ENCODE results near the gene TESK1. TPM values are rescaled to one million over a fixed set of nuclear protein-coding genes. Genes with fewer than 3 reads are reported as not detected.
A peak's percentile ranks its signal among the peaks of the same experiment; 100 is the strongest.
"Not testable (repeated sequence)": the region's sequence is repeated elsewhere in the genome, so short reads cannot be mapped to it uniquely, and the experiment has no call there.

TESK1 gene
- total RNA-seq, 1 donor from 2014 or later = 29.7 TPM

DNA sequence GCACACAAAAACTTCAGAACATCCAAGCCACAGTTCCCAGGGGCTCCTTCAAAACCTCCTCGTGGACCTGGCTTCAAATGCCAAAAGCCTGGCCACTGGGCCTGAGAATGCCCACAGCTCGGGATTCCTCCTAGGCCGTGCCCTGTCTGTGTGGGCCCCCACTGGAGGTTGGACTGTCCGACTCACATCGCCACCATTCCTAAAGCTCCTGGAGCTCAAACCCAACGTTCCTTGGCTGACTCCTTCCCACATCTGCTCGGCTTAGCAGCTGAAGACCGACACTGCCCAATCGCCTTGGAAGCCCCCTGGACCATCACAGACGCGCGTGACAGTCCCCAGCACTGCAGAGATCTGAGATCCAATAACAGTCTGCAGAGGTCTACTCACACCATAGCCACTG is 38.0 kb downstream of the TESK1 start:
- TF ChIP-seq POLR2AphosphoS5 (IDR thresholded peaks at IDR 0.05; ENCODE audit: insufficient read depth in 1 of 2, low read depth in 1 of 2) (no peak), POLR2A (IDR thresholded peaks at IDR 0.05) (no peak)
- TF ChIP-seq, protein P1, sequence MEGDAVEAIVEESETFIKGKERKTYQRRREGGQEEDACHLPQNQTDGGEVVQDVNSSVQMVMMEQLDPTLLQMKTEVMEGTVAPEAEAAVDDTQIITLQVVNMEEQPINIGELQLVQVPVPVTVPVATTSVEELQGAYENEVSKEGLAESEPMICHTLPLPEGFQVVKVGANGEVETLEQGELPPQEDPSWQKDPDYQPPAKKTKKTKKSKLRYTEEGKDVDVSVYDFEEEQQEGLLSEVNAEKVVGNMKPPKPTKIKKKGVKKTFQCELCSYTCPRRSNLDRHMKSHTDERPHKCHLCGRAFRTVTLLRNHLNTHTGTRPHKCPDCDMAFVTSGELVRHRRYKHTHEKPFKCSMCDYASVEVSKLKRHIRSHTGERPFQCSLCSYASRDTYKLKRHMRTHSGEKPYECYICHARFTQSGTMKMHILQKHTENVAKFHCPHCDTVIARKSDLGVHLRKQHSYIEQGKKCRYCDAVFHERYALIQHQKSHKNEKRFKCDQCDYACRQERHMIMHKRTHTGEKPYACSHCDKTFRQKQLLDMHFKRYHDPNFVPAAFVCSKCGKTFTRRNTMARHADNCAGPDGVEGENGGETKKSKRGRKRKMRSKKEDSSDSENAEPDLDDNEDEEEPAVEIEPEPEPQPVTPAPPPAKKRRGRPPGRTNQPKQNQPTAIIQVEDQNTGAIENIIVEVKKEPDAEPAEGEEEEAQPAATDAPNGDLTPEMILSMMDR (IDR thresholded peaks at IDR 0.05) = no peak
- Histone ChIP-seq H3K27ac (no peak overlapping the region), H3K4me1 (peaks cover 16% of the 10 kb centered on the region), H3K27me3 (no peaks in the 10 kb centered on the region), H3K9me3 (no peaks in the 10 kb centered on the region), H3K4me3 (no peak overlapping the region), H3K36me3 (no peaks in the 10 kb centered on the region)
- intact Hi-C loops (cut with DNase I) = no loop called here
- DNase-seq (ENCODE audit: extremely low spot score in 2 of 2) = no peak

DNA sequence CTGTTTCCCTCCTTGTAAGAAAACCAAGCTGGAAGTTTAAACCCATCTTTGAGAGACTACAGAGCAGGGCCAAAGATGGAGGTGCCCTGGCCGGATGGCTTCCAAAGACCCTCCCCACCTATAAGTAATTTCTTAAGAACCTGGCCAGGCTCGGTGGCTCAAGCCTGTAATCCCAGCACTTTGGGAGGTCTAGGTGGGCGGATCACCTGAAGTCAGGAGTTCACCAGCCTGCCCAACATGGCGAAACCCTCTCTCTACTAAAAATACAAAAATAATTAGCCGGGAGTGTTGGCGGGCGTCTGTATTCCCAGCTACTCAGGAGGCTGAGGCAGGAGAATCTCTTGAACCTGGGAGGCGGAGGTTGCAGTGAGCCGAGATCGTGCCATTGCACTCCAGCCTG is 40.7 kb downstream of the TESK1 start:
- peaks cover 26% of the 10 kb centered on the region for H3K4me1 ChIP-seq
- DNase-seq (ENCODE audit: extremely low spot score in 2 of 2); H3K36me3 ChIP-seq; H3K9me3 ChIP-seq; H3K27me3 ChIP-seq: not testable (repeated sequence)
- intact Hi-C loops (cut with DNase I) = loop anchor here (1.0 kb wide), 1 partner anchor 83 kb away; no protein-coding TSS in a partner anchor
- peak overlapping the region; percentile 48 to 60 for H3K4me3 ChIP-seq
- H3K27ac ChIP-seq = peak overlapping the region; percentile 93

DNA sequence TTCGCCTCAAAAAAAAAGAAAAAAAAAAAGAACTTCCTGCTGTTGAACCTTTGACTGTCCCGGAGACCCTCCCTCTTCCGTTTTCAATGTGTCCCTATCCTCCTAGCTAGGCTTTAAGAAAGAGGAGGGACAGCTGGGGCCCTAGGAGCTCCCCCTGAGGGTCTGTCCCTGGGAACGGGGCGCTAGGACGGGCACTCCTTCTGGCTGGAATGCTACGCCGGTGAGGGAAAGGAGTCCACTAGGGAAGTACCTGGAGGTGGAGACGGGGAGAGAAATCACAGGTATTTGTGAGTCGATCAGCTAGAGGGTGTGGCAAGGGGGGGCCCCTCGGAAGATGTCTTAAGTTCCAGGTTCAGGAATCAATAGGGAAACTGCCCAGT is 41.1 kb downstream of the TESK1 start:
- no peaks in the 10 kb centered on the region for H3K27me3 ChIP-seq
- no peaks in the 10 kb centered on the region for H3K9me3 ChIP-seq
- H3K4me3 ChIP-seq = peak overlapping the region; percentile 48 to 60
- no peak for DNase-seq (ENCODE audit: extremely low spot score in 2 of 2)
- peaks cover 26% of the 10 kb centered on the region for H3K4me1 ChIP-seq
- no peak for TF ChIP-seq POLR2A (IDR thresholded peaks at IDR 0.05)
- no peak for TF ChIP-seq POLR2AphosphoS5 (IDR thresholded peaks at IDR 0.05; ENCODE audit: insufficient read depth in 1 of 2, low read depth in 1 of 2)
- TF ChIP-seq, protein P1 (IDR thresholded peaks at IDR 0.05) = no peak
- peak overlapping the region; percentile 93 for H3K27ac ChIP-seq
- intact Hi-C loops (cut with DNase I) = loop anchor here (1.0 kb wide), 1 partner anchor 82 kb away; no protein-coding TSS in a partner anchor
- H3K36me3 ChIP-seq = no peaks in the 10 kb centered on the region

DNA sequence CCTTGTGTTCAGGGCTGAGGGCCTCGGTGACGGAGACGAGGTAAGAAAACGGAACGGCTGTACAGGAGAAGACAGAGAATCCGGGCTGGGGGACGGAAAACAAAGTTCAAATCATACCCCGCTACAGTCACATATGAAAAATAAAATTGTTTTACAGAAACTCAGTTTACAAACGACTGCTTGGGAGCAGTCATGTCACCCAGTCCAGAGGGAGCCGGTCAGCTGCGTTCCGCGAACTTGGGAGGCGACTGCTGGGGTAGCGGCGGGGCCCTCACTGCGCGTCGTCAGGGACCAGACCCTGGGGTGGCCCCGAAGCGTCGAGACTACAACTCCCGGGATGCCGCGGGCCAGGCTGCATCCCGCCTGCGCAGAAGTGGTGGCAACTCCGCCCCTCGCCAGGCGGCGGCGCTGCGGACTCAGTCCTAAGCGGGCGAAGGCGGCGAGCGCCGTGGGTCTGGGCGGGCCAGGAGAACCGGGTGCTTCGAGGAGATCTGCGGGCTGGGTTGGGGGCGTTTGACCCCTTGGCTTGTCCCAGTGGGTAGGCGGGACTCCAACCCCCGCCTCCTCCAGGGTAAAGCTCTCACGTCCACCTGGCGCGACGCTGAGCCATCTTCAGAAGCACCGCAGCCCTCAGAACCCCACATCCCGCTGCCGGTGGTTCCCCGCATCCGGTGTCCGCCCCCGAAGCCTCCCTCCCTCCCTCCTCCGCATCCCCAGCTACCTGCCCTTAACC is 41.6 kb downstream of the TESK1 start:
- H3K4me1 ChIP-seq = peaks cover 26% of the 10 kb centered on the region
- H3K27ac ChIP-seq = peak overlapping the region; percentile 93
- H3K4me3 ChIP-seq = peak overlapping the region; percentile 48 to 60
- H3K36me3 ChIP-seq = no peaks in the 10 kb centered on the region
- peak; percentile 91 to 99 for TF ChIP-seq POLR2AphosphoS5 (IDR thresholded peaks at IDR 0.05; ENCODE audit: insufficient read depth in 1 of 2, low read depth in 1 of 2)
- TF ChIP-seq, protein P1 (IDR thresholded peaks at IDR 0.05) = peak; percentile 89 to 97 (median 95)
- peak in 1 of 2 donors; percentile 94 for TF ChIP-seq POLR2A (IDR thresholded peaks at IDR 0.05)
- DNase-seq (ENCODE audit: extremely low spot score in 2 of 2) = no peak
- no peaks in the 10 kb centered on the region for H3K27me3 ChIP-seq
- intact Hi-C loops (cut with DNase I) = loop anchor here (1.0 kb wide), 1 partner anchor 82 kb away; no protein-coding TSS in a partner anchor
- no peaks in the 10 kb centered on the region for H3K9me3 ChIP-seq

DNA sequence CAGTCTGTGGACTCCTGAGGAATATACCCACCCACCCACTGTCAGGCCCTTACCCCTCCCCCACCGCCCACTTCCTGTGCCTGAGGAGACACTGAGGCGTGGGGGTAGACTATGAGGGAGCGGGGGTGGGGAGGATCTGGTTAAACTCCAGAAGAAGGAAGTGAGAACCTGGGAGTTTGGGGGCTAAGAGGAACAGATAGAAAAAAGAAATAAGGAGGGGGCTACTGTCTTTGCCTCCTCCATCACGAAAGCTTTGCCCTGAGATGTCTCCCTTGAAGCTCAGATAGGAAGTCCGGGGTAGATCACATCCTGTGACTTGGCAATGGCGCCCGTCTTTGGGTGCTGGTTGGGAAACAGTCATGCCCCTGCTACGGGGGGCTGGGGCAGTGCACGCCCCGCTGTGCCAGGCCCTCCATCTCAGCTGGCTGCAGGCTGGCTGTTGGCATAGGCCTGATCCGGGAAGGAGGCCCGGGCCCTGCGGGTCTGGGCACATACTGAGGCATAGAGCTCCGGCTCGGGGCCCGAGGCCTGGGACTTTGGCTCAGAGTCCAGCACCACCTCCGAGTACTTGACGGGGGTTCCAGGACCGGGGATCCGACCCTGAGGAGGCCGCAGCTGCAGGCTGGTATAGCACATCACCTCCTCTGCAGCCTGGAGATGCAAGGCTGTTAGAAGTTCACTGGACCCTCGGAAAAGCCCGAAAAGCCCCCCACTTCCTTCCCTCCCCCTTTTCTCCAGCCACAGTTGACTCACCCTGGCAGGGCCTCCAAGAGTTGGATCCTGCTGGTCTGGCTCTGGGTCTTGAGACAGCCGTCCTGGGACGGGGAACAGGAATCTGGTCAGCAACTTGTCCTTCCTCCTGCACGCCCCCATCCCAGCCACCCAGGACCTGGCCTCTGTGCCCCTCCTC is 44.6 kb downstream of the TESK1 start:
- TF ChIP-seq, protein P1 (IDR thresholded peaks at IDR 0.05) = no peak
- no peak for TF ChIP-seq POLR2AphosphoS5 (IDR thresholded peaks at IDR 0.05; ENCODE audit: insufficient read depth in 1 of 2, low read depth in 1 of 2)
- no peak for TF ChIP-seq POLR2A (IDR thresholded peaks at IDR 0.05)
- H3K4me3 ChIP-seq = peak overlapping the region; percentile 7 to 19
- peaks cover 26% of the 10 kb centered on the region for H3K4me1 ChIP-seq
- peak in 1 of 2 donors; percentile 85 for DNase-seq (ENCODE audit: extremely low spot score in 2 of 2)
- H3K27ac ChIP-seq = peak overlapping the region; percentile 56
- no peaks in the 10 kb centered on the region for H3K27me3 ChIP-seq
- intact Hi-C loops (cut with DNase I) = loop anchor here (10.0 kb wide), 1 partner anchor 165 kb away; the partner anchor contains the start of genes HINT2 and SPAG8
- H3K9me3 ChIP-seq = no peaks in the 10 kb centered on the region
- no peaks in the 10 kb centered on the region for H3K36me3 ChIP-seq
